ENCODE results near the gene RNF213.

DNA sequence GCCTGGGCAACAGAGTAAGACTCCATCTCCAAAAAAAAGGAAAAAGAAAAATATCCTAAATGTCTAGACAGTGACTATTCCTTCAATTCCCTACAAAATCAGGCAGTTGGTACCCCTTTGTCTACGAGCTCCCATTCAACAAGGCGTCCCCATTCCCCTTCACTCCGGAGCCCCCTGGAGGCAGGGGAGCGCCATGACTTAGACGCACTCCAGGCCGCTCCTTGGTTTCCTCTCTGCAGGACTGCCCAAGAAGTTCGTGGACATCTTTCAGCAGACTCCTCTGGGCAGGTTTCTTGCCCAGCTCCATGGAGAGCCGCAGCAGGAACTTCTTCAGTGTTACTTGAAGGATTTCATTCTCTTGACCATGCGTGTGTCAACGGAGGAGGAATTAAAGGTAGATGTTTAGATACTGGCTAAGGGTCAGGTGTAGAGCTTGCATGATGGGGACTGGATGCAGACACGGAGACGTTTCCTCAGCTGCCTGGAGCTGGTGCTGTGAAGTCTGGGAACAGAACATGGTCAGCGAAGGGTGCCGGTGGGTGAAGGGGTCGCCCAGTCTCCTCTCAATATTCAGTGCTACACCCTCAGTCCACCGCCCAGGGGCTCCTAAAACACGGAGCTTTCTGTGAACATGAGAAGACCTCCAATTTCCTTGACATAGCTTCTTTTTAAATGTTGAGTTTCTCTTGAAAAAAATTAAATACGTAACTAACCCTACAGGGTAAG lies 101.0 kb downstream of the RNF213 start:
- TF ChIP-seq, protein P1, sequence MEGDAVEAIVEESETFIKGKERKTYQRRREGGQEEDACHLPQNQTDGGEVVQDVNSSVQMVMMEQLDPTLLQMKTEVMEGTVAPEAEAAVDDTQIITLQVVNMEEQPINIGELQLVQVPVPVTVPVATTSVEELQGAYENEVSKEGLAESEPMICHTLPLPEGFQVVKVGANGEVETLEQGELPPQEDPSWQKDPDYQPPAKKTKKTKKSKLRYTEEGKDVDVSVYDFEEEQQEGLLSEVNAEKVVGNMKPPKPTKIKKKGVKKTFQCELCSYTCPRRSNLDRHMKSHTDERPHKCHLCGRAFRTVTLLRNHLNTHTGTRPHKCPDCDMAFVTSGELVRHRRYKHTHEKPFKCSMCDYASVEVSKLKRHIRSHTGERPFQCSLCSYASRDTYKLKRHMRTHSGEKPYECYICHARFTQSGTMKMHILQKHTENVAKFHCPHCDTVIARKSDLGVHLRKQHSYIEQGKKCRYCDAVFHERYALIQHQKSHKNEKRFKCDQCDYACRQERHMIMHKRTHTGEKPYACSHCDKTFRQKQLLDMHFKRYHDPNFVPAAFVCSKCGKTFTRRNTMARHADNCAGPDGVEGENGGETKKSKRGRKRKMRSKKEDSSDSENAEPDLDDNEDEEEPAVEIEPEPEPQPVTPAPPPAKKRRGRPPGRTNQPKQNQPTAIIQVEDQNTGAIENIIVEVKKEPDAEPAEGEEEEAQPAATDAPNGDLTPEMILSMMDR (conservative IDR thresholded peaks at IDR 0.05; ENCODE audit: low read depth, low read length) = peak; percentile 62
- no peak for TF ChIP-seq EZH2 (IDR thresholded peaks at IDR 0.05; ENCODE audit: low read length, unreplicated experiment)
